Measurements from ENCODE around the gene ZNF383. TPM values are rescaled to one million over a fixed set of nuclear protein-coding genes. Genes with fewer than 3 reads are reported as not detected.
"Not testable (repeated sequence)": the region's sequence is repeated elsewhere in the genome, so short reads cannot be mapped to it uniquely, and the experiment has no call there.

Gene ZNF383
- total RNA-seq (2022) (7.1 and 8.4 TPM in 2 replicates), Bru-seq, nascent RNA (percentile 71 among the genes with signal in this experiment), BruChase-seq, experiment 1, labeled RNA remaining after a 6-hour chase (percentile 65 among the genes with signal in this experiment), BruChase-seq, experiment 2, labeled RNA remaining after a 2-hour chase (percentile 69 among the genes with signal in this experiment)
- long read RNA-seq, partial matches to known transcripts = 1 of 4 reads
- long read RNA-seq, other reads (novel, unspliced or antisense) = 3 of 4 reads

DNA sequence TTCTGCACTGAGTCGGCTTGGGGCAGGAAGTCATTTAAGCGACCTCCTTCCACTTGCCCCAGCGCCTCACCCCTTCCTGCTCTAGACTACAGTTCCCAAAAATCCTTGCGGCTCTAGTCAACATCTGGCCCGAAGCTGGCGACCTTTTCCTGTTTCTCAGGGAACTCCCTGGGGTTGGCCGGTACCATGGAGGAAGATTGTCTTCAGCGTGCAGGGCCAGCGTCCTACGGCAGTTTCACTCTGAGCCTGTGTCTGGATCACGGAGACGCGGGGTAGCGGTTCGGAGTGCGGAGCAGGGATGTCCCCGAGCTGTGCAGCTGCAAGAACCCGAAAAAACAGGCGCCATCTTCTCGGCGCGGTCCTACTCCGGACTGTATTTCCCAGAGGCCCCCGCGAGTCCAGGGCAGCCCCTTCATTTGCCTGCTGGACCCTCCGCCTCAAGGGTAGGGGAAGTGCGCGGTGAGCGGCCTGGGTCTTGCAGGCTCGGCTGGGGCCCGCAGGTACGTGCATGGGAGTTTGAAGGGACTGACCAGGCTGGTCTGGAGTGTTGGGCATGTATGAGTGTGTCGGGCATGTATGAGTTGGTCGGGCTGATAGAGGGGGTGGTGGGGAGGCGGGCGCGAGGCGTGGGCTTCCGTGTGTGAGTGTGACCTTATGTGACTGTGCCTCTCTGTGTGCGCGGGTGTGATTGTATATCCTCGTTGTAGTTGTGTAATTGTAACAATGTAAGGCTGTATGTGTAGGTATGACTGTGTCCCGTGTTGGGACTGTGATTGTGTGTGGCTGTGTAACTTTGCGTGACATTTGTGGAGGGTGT is at the start of gene ZNF383:
Gene ZNF383 (plus strand): TSS at position 440 of the 817 bp plus-strand sequence. CDS start 12,240 bp downstream, outside the sequence.
- Mint-ChIP-seq H3K27me3 (ENCODE audit: unreplicated experiment) (no peaks in the 10 kb centered on the region), H3K9me3 (ENCODE audit: low read depth, unreplicated experiment) (peaks cover 11% of the 10 kb centered on the region), H3K4me1 (ENCODE audit: low read depth, unreplicated experiment) (peaks cover 19% of the 10 kb centered on the region), H3K27ac (ENCODE audit: unreplicated experiment) (peak within 1 kb of the TSS; percentile 74), H3K36me3 (ENCODE audit: insufficient read depth, unreplicated experiment) (peaks cover 17% of the 10 kb centered on the region), H3K4me3 (ENCODE audit: low read depth, unreplicated experiment) (peak within 1 kb of the TSS; percentile 89)
- intact Hi-C loops (cut with micrococcal nuclease; ENCODE audit: unreplicated experiment) = no loop called here
- peak; percentile 94 for DNase-seq
- TF ChIP-seq, protein P1, sequence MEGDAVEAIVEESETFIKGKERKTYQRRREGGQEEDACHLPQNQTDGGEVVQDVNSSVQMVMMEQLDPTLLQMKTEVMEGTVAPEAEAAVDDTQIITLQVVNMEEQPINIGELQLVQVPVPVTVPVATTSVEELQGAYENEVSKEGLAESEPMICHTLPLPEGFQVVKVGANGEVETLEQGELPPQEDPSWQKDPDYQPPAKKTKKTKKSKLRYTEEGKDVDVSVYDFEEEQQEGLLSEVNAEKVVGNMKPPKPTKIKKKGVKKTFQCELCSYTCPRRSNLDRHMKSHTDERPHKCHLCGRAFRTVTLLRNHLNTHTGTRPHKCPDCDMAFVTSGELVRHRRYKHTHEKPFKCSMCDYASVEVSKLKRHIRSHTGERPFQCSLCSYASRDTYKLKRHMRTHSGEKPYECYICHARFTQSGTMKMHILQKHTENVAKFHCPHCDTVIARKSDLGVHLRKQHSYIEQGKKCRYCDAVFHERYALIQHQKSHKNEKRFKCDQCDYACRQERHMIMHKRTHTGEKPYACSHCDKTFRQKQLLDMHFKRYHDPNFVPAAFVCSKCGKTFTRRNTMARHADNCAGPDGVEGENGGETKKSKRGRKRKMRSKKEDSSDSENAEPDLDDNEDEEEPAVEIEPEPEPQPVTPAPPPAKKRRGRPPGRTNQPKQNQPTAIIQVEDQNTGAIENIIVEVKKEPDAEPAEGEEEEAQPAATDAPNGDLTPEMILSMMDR (IDR thresholded peaks at IDR 0.05; ENCODE audit: unreplicated experiment) = no peak
- BruUV-seq (replicated peaks) = no TSS peak
- CTCF ChIA-PET = no interaction called here

DNA sequence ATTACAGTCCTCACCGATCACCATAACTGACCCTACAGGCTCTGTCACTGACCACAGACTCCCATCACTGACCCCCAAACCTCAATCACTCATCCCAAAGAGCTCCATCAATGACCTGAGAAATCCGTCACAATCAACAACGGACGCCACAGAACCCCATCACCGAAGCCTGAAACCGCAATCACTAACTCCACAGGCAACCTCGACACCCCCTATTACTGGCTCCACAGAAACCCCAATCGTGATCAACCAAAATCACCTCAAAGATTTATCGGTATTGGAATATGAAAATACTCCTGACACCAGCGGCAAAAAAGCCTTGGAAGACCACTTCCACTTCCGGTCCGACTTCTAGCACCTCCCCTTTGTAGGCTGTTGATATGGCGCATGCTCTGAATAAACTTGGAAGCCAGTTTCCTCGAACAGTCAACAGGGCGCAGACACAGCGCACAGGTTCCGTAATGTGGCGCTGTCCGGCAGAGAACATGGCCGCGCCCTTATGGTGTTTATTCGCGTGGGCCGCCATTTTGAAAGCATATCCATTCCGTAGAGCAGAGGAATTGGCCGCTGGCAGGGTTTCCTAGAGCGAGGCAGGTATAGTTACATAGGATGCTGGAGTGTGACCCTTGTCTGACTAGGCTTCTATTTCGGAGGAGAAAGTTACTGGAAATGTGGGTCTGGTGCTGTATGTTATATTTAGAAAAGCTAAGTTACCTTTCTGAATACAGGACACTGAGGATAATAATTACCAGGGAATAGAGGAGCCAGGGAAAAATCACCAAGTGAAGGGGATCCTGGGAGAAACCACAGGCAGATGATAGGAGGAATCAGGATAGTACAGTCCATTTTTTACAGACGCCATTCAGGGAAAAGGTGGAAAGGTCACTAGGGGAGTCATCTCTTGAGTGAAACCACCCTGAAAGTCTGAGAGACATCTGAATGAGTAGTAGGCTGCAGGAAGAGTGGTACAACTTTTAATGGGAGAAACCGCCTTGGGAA is 45.3 kb upstream of the ZNF383 start, which contains the start of gene ZNF585A:
Gene ZNF585A (minus strand): TSS at position 328 of the 999 bp plus-strand sequence. CDS start 2,785 bp downstream, outside the sequence.
- H3K9me3 Mint-ChIP-seq (ENCODE audit: low read depth, unreplicated experiment) = peaks cover 19% of the 10 kb centered on the region
- peaks cover 26% of the 10 kb centered on the region for H3K36me3 Mint-ChIP-seq (ENCODE audit: insufficient read depth, unreplicated experiment)
- CTCF ChIA-PET = no interaction called here
- intact Hi-C loops (cut with micrococcal nuclease; ENCODE audit: unreplicated experiment) = loop anchor here (1.0 kb wide), 1 partner anchor 38 kb away; the partner anchor contains the start of gene ZNF585B
- H3K27me3 Mint-ChIP-seq (ENCODE audit: unreplicated experiment) = no peaks in the 10 kb centered on the region
- DNase-seq = peak; percentile 88
- TF ChIP-seq, protein P1 (IDR thresholded peaks at IDR 0.05; ENCODE audit: unreplicated experiment) = no peak
- no peak within 1 kb of the TSS for H3K27ac Mint-ChIP-seq (ENCODE audit: unreplicated experiment)
- H3K4me1 Mint-ChIP-seq (ENCODE audit: low read depth, unreplicated experiment) = no peaks in the 10 kb centered on the region
- no peak within 1 kb of the TSS for H3K4me3 Mint-ChIP-seq (ENCODE audit: low read depth, unreplicated experiment)
- no TSS peak for BruUV-seq (replicated peaks)

DNA sequence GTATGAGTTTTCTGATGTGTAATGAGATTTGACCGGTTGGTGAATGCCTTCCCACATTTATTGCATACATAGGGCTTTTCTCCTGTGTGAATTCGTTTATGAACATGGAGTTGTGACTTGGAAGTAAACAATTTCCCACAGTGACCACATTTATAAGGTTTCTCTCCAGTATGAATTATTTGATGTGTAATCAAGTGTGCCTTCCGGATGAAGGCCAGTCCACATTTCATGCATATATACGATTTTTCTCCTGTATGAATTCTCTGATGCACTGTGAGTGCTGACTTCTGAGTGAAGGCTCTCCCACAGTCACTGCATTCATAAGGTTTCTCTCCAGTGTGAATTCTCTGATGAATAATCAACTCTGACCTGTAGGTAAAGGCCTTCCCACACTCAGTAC is 31.9 kb upstream of the ZNF383 start:
- CTCF ChIA-PET; H3K36me3 Mint-ChIP-seq (ENCODE audit: insufficient read depth, unreplicated experiment); intact Hi-C loops (cut with micrococcal nuclease; ENCODE audit: unreplicated experiment); DNase-seq; H3K4me1 Mint-ChIP-seq (ENCODE audit: low read depth, unreplicated experiment); H3K27me3 Mint-ChIP-seq (ENCODE audit: unreplicated experiment); H3K4me3 Mint-ChIP-seq (ENCODE audit: low read depth, unreplicated experiment); H3K27ac Mint-ChIP-seq (ENCODE audit: unreplicated experiment); BruUV-seq (replicated peaks): not testable (repeated sequence)
- peaks cover 43% of the 10 kb centered on the region for H3K9me3 Mint-ChIP-seq (ENCODE audit: low read depth, unreplicated experiment)

DNA sequence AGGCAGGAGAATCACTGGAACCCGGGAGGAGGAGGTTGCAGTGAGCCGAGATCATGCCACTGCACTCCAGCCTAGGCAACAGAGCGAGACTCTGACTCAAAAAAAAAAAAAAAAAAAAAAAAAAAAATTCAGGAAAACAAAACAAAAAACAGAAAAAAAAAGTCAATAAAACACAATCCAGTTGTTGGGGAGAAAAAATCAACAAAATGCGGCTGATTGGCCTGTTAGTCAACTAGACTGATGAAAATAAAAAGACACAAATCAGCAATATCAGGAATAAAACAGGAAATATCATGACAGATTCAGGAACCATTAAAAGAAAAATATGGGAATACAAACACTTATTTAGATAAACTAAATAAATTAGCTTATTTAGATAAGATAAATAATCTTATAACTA is 22.8 kb upstream of the ZNF383 start:
- Mint-ChIP-seq H3K9me3 (ENCODE audit: low read depth, unreplicated experiment) (peaks cover 11% of the 10 kb centered on the region), H3K36me3 (ENCODE audit: insufficient read depth, unreplicated experiment) (peaks cover 16% of the 10 kb centered on the region)
- H3K27me3 Mint-ChIP-seq (ENCODE audit: unreplicated experiment); H3K4me3 Mint-ChIP-seq (ENCODE audit: low read depth, unreplicated experiment); H3K27ac Mint-ChIP-seq (ENCODE audit: unreplicated experiment); BruUV-seq (replicated peaks); H3K4me1 Mint-ChIP-seq (ENCODE audit: low read depth, unreplicated experiment); DNase-seq; intact Hi-C loops (cut with micrococcal nuclease; ENCODE audit: unreplicated experiment): not testable (repeated sequence)
- CTCF ChIA-PET = interaction anchor here (0.8 kb wide), 1 partner anchor 326 kb away, joined by 7 read pairs; no protein-coding TSS in a partner anchor

DNA sequence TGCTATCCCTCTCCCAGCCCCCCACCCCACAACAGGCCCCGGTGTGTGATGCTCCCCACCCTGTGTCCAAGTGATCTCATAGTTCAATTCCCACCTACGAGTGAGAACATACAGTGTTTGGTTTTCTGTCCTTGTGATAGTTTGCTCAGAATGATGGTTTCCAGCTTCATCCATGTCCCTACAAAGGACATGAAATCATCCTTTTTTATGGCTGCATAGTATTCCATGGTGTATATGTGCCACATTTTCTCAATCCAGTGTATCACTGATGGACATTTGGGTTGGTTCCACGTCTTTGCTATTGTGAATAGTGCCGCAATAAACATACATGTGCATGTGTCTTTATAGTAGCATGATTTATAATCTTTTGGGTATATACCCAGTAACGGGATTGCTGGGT is 20.9 kb upstream of the ZNF383 start:
- DNase-seq; H3K9me3 Mint-ChIP-seq (ENCODE audit: low read depth, unreplicated experiment); H3K27me3 Mint-ChIP-seq (ENCODE audit: unreplicated experiment); CTCF ChIA-PET; BruUV-seq (replicated peaks); intact Hi-C loops (cut with micrococcal nuclease; ENCODE audit: unreplicated experiment); H3K4me1 Mint-ChIP-seq (ENCODE audit: low read depth, unreplicated experiment); H3K4me3 Mint-ChIP-seq (ENCODE audit: low read depth, unreplicated experiment); H3K27ac Mint-ChIP-seq (ENCODE audit: unreplicated experiment): not testable (repeated sequence)
- H3K36me3 Mint-ChIP-seq (ENCODE audit: insufficient read depth, unreplicated experiment) = peaks cover 13% of the 10 kb centered on the region

All from Calu3 (cell line).